Loucy (cell line): ENCODE data around the gene FBXO9.

ENCODE experiments used
- CTCF ChIP-seq: fragments of 200-600 bp; sonication (generic); conservative IDR thresholded peaks from 2 replicates; pipeline ENCODE4 v1.5.1; 2014; ENCODE audit warnings: mild to moderate bottlenecking, antibody characterized with exemption, low read length
- EZH2phosphoT487 ChIP-seq: fragments of 200-600 bp; IDR thresholded peaks from 2 replicates; pipeline ENCODE4 v1.6.1; 2018; ENCODE audit warnings: antibody characterized with exemption, mild to moderate bottlenecking, moderate library complexity, borderline replicate concordance

DNA sequence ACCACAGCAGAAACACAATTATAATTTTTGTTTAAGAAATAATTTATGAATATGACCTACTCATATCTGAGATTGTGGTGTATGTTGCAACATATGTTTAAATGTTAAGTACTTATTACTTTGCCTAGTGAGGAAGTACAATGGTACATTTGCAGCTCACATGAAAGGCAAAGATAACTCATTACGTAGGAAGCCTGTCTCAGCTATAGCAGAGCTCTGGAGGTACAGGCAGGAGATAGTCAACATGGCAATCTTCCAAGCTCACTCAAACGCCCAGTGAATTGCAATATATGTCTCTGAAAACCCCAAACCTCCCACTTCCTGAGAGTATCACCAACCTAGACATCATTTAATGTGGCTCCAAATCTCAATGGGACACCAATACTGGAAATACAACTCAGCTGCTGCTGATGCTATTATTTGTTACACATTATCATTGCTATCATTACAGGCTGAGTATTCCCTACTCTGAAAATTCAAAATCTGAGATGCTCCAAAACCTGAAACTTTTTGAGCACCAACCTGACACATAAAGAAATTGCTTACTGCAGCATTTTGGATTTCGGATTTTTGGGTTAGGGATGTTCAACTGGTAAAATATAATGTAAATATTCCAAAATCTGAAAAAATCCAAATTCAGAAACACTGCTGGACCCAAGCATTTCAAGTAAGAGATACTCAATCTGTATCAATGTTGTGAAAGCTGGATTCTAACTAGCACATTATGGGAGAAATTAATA, 45.0 kb upstream of the FBXO9 start:
- TF ChIP-seq CTCF (no peak), EZH2phosphoT487 (no peak)
